GM18508 (cell line): ENCODE measurements around the gene ISCU.
"Not testable (repeated sequence)": the region's sequence is repeated elsewhere in the genome, so short reads cannot be mapped to it uniquely, and the experiment has no call there.

Experiments
- ATAC-seq: cut with Tn5 transposase; IDR thresholded peaks from one replicate; pipeline ENCODE4 v1.9.1; 2021; ENCODE audit warnings: moderate number of reproducible peaks; ENCODE audit not compliant: insufficient read depth, unreplicated experiment

ISCU gene

GRCh38 chr12:108615918-108616317, 53.5 kb downstream of the ISCU start:
- ATAC-seq, result no peak

GRCh38 chr12:108616359-108616758, 54.0 kb downstream of the ISCU start:
- ATAC-seq, result no peak

DNA sequence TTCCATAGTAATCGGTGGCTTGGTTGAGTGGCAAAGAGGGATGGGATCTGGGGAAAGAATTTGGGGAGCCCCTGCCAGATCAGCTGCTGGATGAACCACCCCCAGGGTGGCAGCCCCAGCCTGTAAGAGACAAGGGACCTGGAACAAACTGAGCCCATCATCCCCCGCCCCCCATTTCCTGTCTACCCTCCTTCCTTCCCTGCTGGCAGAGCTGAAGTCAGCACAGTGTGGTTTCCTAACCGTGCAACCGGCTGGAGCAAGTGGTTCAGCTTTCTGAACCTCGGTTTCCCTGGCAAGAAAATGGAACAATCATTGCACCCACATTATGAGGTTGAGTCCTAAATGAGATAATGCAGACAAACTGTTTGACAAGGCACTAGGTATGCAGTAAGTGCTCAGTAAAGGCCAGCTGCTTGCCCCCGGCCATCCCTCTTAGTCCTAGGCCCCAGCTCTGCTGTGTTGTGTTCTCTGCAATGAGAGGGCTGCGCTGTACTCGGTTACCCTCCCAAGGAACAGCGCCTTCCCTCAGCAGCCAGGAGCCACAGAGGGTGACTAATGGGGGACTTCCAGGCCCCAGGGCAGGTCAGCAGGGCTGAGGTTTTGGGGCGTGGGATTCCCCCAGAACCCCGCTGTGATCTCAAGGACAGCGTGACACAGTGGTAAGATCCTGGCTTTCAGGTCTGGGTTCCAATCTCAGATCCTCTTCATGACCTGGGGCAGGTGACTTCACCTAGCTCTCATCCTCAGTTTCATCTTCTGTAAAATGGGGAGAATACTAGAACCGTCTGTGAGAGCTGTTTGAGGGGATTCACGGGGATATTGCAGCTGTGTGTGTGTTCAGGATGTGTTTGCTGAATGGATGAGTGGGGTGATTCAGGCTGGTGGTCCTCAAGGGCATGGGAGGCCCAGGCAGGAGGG, 54.8 kb downstream of the ISCU start:
- ATAC-seq, result peak; percentile 61

GRCh38 chr12:108618079-108618952, 55.9 kb downstream of the ISCU start:
- no peak for ATAC-seq

- not testable (repeated sequence) for ATAC-seq
Measured at GRCh38 chr12:108618953-108619274, 56.5 kb downstream of the ISCU start.
